Smooth muscle cell (in vitro differentiated cells): Measurements from ENCODE around the gene PMIS2. TPM values are rescaled to one million over a fixed set of nuclear protein-coding genes. Genes with fewer than 3 reads are reported as not detected.

ENCODE experiments used
- DNase-seq: peaks from one replicate; lab custom pipeline; 2025; ENCODE audit not compliant: unreplicated experiment; lab: John Stamatoyannopoulos, UW
- H2AFZ ChIP-seq: fragments of 200-600 bp; sonication (generic); 2 replicates; pipeline ENCODE4 v1.6.0; 2016; ENCODE audit warnings: antibody characterized with exemption, low read depth, mild to moderate bottlenecking
- H3F3A ChIP-seq: fragments of 200-600 bp; sonication (generic); 2 replicates; pipeline ENCODE4 v1.6.0; 2017; ENCODE audit warnings: antibody characterized with exemption, low read depth
- H3K27ac ChIP-seq: fragments of 200-600 bp; sonication (generic); 2 replicates; pipeline ENCODE4 v1.5.1; 2016; ENCODE audit warnings: low read depth, mild to moderate bottlenecking
- H3K27me3 ChIP-seq: fragments of 200-600 bp; sonication (generic); 2 replicates; pipeline ENCODE4 v1.6.1; 2016; ENCODE audit warnings: low read depth, mild to moderate bottlenecking
- H3K36me3 ChIP-seq: fragments of 200-600 bp; sonication (generic); 2 replicates; pipeline ENCODE4 v1.5.1; 2016; ENCODE audit warnings: low read depth
- H3K4me1 ChIP-seq: fragments of 200-600 bp; sonication (generic); 2 replicates; pipeline ENCODE4 v1.5.1; 2016; ENCODE audit warnings: low read depth
- H3K4me2 ChIP-seq: fragments of 200-600 bp; sonication (generic); 2 replicates; pipeline ENCODE4 v1.6.0; 2016; ENCODE audit warnings: mild to moderate bottlenecking
- H3K4me3 ChIP-seq: fragments of 200-600 bp; sonication (generic); 2 replicates; pipeline ENCODE4 v1.5.1; 2016; ENCODE audit warnings: mild to moderate bottlenecking
- H3K79me2 ChIP-seq: fragments of 200-600 bp; sonication (generic); 2 replicates; pipeline ENCODE4 v1.6.0; 2016; ENCODE audit warnings: low read depth, mild to moderate bottlenecking
- H3K9ac ChIP-seq: fragments of 200-600 bp; sonication (generic); 2 replicates; pipeline ENCODE4 v1.6.0; 2016; ENCODE audit warnings: low read depth
- H3K9me3 ChIP-seq: fragments of 200-600 bp; sonication (generic); replicated peaks from 2 replicates; pipeline ENCODE4 v1.5.1; 2016; ENCODE audit warnings: low read depth
- H4K20me1 ChIP-seq: fragments of 200-600 bp; sonication (generic); 2 replicates; pipeline ENCODE4 v1.6.0; 2016; ENCODE audit warnings: low read depth
- WGBS: methylation state at CpG from one replicate; pipeline ENCODE4 v1.1.7; 2016; ENCODE audit warnings: low lambda C conversion rate; 5-methylcytosine and 5-hydroxymethylcytosine counted together
- polyA plus RNA-seq: library from polyadenylated mRNA; unstranded; fragments of >200 nt; fragmentation: Nextera tagmentation; extraction: Ambion mirVana; gene quantifications from 2 replicates; pipeline ENCODE4 v1.2.1, GENCODE V29; 2016
- total RNA-seq: library from RNA; depleted of rRNA; stranded (reverse); fragments of >200 nt; gene quantifications from 2 replicates; pipeline ENCODE4 v1.2.3, GENCODE V29; 2014
- TF ChIP-seq, protein P1 (sequence below): fragments of 200-600 bp; sonication (generic); IDR thresholded peaks from 2 replicates; pipeline ENCODE4 v1.5.1; 2017; ENCODE audit warnings: borderline replicate concordance, mild to moderate bottlenecking, antibody characterized with exemption; ENCODE audit not compliant: insufficient read depth, poor library complexity, severe bottlenecking

PMIS2 gene
- total and polyA plus RNA-seq, 2 experiments from 2014 or later: not detected

DNA sequence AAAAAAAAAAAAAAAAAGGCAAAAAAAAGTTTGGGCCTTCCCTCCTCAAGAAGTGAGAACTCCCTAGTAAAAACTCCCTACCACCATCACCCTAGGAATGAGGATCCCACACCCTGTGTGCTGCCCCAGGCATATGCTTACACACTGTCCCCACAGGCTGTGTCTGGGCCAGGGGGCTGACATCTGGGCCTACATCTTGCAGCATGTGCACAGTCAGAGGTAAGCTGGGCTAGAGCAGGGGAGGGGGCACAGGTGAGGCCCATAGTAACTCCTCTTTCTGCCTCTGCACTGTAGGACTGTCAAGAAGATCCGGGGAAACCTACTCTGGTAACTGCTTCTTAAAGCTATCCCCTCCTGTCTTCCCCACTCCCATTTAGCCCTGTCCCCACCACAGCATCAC is 27.6 kb downstream of the PMIS2 start:
- H3K4me2 ChIP-seq: peak overlapping the region; percentile 94

DNA sequence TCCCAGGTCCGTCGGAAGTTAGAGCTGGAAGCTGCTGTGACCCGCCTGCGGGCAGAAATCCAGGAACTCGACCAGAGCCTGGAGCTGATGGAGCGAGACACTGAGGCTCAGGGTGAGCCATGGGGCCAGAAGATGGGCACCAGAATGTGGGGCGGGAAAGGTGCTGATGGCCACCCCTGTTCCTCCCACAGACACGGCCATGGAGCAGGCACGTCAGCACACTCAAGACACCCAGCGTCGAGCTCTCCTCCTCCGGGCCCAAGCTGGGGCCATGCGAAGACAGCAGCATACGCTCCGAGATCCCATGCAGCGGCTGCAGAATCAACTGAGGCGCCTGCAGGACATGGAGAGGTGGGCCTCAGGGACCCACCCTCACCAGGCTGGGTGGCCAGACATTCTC is 29.1 kb downstream of the PMIS2 start:
- Histone ChIP-seq H3K27ac (no peak overlapping the region), H3K9ac (no peak overlapping the region), H3K27me3 (no peaks in the 10 kb centered on the region), H3K4me2 (no peak overlapping the region), H3K4me1 (peaks cover 4% of the 10 kb centered on the region), H2AFZ (no peak overlapping the region), H4K20me1 (no peaks in the 10 kb centered on the region), H3K9me3 (no peaks in the 10 kb centered on the region), H3F3A (no peaks in the 10 kb centered on the region), H3K4me3 (no peak overlapping the region), H3K36me3 (no peaks in the 10 kb centered on the region), H3K79me2 (no peaks in the 10 kb centered on the region)
- WGBS: 98% methylated on average over 17 of the region's 17 CpGs
- no peak for DNase-seq
- TF ChIP-seq, protein P1, sequence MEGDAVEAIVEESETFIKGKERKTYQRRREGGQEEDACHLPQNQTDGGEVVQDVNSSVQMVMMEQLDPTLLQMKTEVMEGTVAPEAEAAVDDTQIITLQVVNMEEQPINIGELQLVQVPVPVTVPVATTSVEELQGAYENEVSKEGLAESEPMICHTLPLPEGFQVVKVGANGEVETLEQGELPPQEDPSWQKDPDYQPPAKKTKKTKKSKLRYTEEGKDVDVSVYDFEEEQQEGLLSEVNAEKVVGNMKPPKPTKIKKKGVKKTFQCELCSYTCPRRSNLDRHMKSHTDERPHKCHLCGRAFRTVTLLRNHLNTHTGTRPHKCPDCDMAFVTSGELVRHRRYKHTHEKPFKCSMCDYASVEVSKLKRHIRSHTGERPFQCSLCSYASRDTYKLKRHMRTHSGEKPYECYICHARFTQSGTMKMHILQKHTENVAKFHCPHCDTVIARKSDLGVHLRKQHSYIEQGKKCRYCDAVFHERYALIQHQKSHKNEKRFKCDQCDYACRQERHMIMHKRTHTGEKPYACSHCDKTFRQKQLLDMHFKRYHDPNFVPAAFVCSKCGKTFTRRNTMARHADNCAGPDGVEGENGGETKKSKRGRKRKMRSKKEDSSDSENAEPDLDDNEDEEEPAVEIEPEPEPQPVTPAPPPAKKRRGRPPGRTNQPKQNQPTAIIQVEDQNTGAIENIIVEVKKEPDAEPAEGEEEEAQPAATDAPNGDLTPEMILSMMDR: no peak

More for the DNA sequence above, 27.6 kb downstream of the PMIS2 start:
- H3K36me3 ChIP-seq: no peaks in the 10 kb centered on the region
- no peak overlapping the region for H2AFZ ChIP-seq
- no peak overlapping the region for H3K4me3 ChIP-seq
- H3F3A ChIP-seq: no peaks in the 10 kb centered on the region
- H4K20me1 ChIP-seq: no peaks in the 10 kb centered on the region
- H3K27me3 ChIP-seq: no peaks in the 10 kb centered on the region
- TF ChIP-seq, protein P1: no peak
- no peak overlapping the region for H3K9ac ChIP-seq
- WGBS: 100% methylated on average over 1 of the region's 1 CpG
- DNase-seq: no peak
- H3K79me2 ChIP-seq: no peaks in the 10 kb centered on the region
- H3K9me3 ChIP-seq: no peaks in the 10 kb centered on the region
- H3K27ac ChIP-seq: no peak overlapping the region
- peaks cover 4% of the 10 kb centered on the region for H3K4me1 ChIP-seq

DNA sequence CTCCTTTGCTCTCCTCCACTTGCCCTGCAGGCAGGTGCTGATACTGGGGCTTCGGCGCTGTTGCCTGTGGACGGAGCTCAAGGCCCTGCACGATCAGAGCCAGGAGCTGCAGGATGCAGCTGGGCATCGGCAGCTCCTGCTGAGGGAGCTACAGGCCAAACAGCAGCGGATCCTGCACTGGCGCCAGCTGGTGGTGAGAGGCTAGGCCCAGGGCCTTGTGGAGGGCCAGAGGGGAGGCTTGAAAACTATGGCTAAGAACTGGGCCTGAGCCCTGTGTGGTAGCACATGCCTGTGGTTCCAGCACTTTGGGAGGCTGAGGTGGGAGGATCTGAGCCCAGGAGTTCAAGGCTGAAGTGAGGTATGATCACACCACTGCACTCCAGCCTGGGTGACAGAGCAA is 32.9 kb downstream of the PMIS2 start:
- H3K9me3 ChIP-seq: no peaks in the 10 kb centered on the region
- H2AFZ ChIP-seq: no peak overlapping the region
- H3K36me3 ChIP-seq: no peaks in the 10 kb centered on the region
- TF ChIP-seq, protein P1: no peak
- H3K27me3 ChIP-seq: no peaks in the 10 kb centered on the region
- no peak overlapping the region for H3K4me2 ChIP-seq
- no peaks in the 10 kb centered on the region for H4K20me1 ChIP-seq
- H3K27ac ChIP-seq: no peak overlapping the region
- no peaks in the 10 kb centered on the region for H3K79me2 ChIP-seq
- H3K4me1 ChIP-seq: no peaks in the 10 kb centered on the region
- H3K9ac ChIP-seq: no peak overlapping the region
- WGBS: 93% methylated on average over 7 of the region's 7 CpGs
- H3F3A ChIP-seq: no peaks in the 10 kb centered on the region
- H3K4me3 ChIP-seq: no peak overlapping the region
- no peak for DNase-seq

DNA sequence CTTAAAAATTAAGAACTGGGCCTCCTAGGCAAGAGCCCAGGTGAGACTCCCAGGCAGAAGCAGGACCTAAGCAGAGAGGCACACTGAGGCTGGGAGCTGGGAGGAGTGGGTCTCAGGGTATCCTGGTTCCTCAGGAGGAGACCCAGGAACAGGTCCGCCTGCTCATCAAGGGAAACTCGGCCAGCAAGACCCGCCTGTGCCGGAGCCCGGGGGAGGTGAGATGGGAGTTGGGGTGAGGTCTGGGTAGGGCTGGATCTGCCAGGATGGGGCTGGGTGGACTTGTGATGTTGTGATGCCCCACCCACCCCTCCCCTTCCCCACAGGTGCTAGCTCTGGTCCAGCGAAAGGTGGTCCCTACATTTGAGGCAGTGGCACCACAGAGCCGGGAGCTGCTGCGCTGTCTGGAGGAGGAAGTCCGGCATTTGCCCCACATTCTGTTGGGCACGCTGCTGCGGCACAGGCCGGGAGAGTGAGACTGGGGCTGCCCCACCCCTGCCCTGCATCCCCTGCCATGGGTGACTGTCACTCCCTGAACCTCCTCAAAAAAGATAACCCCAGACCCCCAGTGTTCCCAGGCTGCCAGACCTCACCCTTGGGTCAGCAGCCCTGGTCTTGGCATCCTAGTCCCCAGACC is 33.4 kb downstream of the PMIS2 start:
- Histone ChIP-seq H2AFZ (no peak overlapping the region), H3K36me3 (no peaks in the 10 kb centered on the region), H4K20me1 (no peaks in the 10 kb centered on the region), H3F3A (no peaks in the 10 kb centered on the region), H3K9me3 (no peaks in the 10 kb centered on the region), H3K9ac (no peak overlapping the region), H3K4me3 (no peak overlapping the region), H3K79me2 (no peaks in the 10 kb centered on the region), H3K4me1 (no peaks in the 10 kb centered on the region), H3K27me3 (no peaks in the 10 kb centered on the region), H3K4me2 (no peak overlapping the region), H3K27ac (no peak overlapping the region)
- TF ChIP-seq, protein P1: no peak
- DNase-seq: no peak
- WGBS: 98% methylated on average over 8 of the region's 12 CpGs
